ENCODE data around the gene CRACR2B. TPM values are rescaled to one million over a fixed set of nuclear protein-coding genes. Genes with fewer than 3 reads are reported as not detected.

Gene CRACR2B
- total RNA-seq, 1 donor from 2014 or later: 6.8 TPM

- DNase-seq (ENCODE audit: low spot score): no peak
Observed at GRCh38 chr11:825366-826226, 2.1 kb upstream of the CRACR2B start.

DNA sequence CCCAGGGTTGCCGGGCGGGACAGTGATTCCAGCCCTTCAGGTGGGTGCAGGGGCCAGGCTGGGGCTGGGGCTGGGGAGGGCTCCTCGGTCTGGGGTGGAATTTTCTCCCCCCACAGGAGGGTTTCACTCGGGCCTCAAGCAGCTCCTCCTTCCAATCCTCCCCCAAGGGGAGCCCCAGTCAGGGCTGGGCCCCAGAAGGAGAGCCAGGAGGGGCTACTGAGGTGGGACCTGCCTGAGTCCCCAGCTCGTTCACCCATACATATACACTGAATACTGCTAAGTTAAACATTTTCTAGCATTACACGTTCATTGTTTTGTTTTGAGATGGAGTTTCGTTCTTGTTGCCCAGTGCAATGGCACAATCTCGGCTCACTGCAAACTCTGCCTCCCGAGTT is 1.5 kb upstream of the CRACR2B start:
- no peak for DNase-seq (ENCODE audit: low spot score)

GRCh38 chr11:826836-827145 is 928 bp upstream of the CRACR2B start:
- no peak for DNase-seq (ENCODE audit: low spot score)

DNA sequence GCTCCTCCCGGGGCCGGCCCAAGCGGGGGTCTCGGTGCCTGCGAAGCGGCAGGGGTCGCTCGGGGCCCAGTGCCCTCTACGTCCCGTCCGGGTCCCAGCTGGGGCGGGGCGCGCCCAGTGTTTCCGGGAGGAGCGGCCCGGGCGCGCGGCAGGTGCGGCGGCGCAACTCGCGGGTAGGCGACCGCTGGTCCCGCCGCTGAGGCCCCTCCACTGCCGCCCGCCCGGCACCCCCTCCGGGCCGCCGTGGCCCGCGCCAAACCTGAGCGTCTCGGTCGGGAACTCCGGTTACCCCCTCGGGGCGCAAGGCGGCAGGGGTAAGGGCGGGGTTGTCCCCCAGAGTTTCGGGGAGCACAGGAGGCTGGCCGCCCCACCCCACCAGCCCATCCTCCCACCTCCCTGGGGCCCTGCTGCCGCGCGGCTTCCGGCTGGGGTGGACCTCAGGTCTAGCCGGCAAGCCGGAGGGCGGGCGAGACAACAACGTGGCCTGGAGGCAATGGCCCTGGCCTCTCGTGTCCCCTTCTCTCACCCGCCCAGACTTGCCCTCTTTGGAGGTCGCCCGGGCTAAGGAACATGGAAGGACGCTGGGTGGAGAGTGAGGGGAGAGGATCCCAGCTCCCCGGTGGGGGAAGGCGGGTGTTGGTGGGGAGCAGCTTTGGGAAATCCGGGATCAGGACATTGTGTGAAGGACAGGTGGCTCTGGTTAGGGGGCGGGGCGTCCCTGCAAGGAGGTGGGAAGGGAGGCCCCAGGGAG is 398 bp upstream of the CRACR2B start:
- no peak for DNase-seq (ENCODE audit: low spot score)

- DNase-seq (ENCODE audit: low spot score): no peak
Observed at GRCh38 chr11:828506-829175, 922 bp downstream of the CRACR2B start.

DNA sequence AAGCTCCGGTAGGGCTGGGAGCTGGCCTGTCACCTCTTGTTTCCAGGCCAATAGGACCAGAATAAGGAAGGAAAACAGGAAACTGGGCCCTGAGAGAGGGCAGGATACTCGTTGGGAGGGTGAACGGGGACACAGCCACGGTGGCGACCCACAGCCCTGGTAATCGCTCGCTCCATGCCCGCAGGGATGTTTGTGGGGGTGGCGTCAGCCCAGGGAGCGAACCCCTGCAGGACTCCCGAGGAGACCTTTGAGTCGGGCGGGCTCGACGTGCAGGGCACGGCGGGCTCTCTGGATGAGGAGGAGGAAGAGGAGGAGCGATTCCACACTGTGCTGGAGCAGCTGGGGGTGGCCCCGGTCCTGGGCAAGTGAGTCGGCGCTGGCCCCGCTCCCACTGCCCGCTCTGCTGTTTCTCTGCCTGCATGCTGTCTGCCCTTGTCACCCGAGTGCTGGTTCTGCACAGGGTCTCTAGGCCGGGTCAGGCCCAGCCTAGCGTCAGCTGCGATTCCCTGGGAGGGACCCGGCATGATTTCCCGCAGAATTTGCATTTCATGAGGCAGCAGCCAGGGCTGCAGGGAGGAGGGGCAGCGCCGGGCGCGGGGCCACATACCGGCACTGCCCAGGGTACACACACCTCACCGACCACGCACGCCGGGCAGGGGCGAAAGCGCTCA is 1.6 kb downstream of the CRACR2B start:
- no peak for DNase-seq (ENCODE audit: low spot score)

- DNase-seq (ENCODE audit: low spot score): no peak
Observed at GRCh38 chr11:829847-830294, 2.2 kb downstream of the CRACR2B start.

DNA sequence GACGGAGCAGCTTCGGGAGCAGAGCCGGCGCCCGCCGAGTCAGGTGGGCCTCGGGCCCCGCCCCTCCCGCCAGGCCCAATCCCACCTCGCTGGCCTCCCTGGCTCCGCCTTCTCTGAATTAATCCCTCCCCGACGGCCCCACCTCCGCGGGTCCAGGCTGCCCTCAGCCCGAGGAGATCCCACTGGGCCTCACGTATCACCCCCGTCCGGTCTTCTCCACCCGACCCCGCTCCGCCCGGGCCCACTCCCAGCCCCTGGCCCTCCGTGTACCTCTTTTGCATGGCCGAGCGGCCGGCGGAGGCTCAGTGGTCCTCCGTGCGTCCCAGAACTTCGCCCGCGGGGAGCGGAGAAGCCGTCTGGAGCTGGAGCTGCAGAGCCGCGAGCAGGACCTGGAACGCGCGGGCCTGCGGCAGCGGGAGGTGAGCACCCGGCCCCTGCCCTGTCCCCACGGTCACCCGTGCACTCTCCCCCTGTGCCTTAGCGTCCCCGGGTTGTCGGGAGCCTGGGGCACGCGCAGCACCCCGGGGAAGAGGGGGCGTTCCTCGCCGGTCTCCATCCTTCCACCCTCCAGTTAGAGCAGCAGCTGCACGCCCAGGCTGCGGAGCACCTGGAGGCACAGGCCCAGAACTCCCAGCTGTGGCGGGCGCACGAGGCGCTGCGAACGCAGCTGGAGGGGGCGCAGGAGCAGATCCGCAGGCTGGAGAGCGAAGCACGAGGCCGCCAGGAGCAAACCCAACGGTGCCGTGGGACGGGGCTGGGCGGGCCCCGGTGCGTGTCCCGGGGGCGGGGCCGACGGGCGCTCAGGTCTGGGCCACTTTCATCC is 2.8 kb downstream of the CRACR2B start:
- DNase-seq (ENCODE audit: low spot score): no peak

DNA sequence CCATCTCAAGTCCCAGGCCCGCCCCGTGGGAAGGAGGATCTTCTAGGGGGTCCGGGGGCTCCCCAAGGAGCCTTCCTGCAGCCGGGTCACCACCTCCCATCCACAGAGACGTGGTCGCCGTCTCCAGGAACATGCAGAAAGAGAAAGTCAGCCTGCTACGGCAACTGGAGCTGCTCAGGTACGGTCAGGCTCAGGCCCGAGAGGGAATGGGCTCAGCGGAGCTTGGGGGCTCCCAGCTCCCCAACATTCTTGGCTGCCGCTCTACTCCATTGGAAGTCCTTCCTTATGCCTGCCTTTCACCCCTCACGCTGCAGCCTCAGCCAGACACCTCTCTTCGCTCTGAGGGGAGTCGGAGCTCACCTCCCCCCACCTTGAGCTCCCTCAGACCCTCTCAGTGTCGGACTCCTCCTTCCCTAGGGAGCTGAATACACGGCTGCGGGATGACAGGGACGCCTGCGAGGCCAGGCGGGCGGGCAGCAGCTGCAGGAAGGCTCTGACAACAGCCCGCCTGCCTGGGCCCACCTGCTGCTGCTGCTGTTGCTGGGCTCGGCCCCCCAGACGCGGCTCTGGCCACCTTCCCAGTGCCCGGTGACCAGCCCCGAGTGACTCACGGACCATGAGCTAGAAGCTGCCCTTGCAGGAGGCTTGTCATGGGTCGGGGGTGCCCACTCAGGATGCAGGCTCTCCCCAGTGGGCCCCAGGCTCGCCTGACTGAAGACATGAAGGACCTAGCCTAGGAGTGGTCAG is 3.6 kb downstream of the CRACR2B start:
- DNase-seq (ENCODE audit: low spot score): no peak

GRCh38 chr11:831961-832528 is 4.3 kb downstream of the CRACR2B start:
- no peak for DNase-seq (ENCODE audit: low spot score)

GRCh38 chr11:832529-833113 is 4.9 kb downstream of the CRACR2B start, which contains the start of gene CD151:
TSS of gene CD151 (plus strand) at chr11:832952. CDS start at chr11:836070, 3,118 bp downstream.
- DNase-seq (ENCODE audit: low spot score): no peak

- DNase-seq (ENCODE audit: low spot score): no peak
Observed at GRCh38 chr11:833114-833791, 5.5 kb downstream of the CRACR2B start.

- no peak for DNase-seq (ENCODE audit: low spot score)
Observed at GRCh38 chr11:833849-834311, 6.2 kb downstream of the CRACR2B start.

GRCh38 chr11:834371-835316 is 6.9 kb downstream of the CRACR2B start:
- DNase-seq (ENCODE audit: low spot score): no peak

DNA sequence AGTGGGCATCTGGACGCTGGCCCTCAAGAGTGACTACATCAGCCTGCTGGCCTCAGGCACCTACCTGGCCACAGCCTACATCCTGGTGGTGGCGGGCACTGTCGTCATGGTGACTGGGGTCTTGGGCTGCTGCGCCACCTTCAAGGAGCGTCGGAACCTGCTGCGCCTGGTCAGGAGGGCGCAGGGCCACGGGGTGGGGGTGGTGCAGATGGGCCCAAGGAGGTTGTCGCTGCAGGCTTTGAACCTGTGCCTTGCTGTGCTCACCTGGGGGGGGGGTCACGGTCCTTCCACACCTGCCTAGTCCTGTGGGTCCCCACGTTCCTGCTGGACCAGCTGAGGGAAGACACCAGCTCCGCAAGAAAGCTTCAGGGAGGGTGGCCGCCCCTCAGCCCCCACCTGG is 8.6 kb downstream of the CRACR2B start:
- no peak for DNase-seq (ENCODE audit: low spot score)

DNA sequence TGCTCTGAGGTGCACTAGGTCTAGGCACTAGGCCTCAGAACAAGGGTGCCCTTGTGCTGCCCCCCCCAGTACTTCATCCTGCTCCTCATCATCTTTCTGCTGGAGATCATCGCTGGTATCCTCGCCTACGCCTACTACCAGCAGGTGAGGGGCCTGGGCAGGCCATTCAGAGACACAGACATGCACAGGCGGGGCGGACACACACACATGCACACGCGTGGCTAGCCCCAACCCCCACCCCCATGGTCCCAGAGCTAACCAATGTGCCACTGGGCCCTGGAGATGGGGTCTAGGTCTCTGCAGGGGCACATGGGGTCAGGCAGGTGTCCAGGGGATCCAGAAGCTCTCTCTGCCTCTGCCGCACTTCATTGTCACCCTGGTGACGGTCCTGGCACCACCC is 9.0 kb downstream of the CRACR2B start:
- no peak for DNase-seq (ENCODE audit: low spot score)
